ENCODE data around the gene NR2F1. TPM values are rescaled to one million over a fixed set of nuclear protein-coding genes. Genes with fewer than 3 reads are reported as not detected.

Gene NR2F1
- total and polyA plus RNA-seq, 7 donors, result 0.39 to 1.4 (median 1.2) TPM

DNA sequence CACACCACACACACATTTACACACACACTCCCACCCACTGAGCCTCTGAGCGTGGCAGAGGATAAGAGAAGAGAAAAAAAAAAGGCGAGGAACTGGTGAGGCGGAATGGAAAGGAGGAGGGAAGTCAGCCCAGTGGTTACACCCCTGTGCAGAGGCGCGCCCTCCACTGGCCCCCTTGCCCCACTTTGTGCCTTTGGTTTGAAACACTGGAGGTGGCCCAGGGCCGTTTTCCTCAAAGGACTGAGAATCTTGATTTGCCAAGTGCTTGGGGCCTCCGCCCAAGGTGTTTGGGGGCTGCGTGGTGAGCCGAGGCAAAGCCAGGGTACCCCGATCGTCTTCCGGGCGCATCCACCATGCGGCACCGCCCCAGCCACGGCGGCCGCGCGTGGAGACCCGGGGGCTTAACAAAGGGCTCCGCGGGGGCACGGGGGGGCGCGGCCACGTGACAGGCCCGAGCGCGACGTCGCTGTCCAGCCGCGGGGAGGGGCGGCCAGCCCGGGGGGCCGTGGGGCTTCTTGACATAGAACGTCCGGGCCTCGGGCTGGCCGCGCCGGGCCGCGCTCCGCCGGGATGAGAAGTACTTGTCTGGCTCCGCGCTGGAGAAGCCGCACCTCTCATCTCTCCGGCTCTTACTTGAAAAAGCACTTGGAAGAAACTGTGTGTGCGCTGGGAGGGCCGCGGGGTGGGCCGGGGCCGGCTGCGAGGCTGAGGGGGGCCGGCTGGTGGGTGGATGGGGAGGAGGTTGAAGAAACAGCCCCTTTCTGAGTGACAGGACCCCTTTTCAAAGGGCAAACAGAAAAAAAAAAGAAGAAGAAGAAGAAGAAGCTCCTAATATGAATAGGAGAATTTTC, 21.0 kb downstream of the NR2F1 start:
- peaks cover 3 to 99% (median 18%) of the 10 kb centered on the region in 3 donors for H3K27me3 ChIP-seq (ENCODE audit: insufficient read depth in 3 of 3, low read length in 2 of 3)
- H3K27ac ChIP-seq, result no peak overlapping the region
- WGBS, 3 donors, result 11 to 13% (median 12%) methylated on average over 50 to 58 of the region's 58 CpGs
- no peaks in the 10 kb centered on the region for H3K36me3 ChIP-seq (ENCODE audit: insufficient read depth in 1 of 2, low read depth in 1 of 2)
- H3K4me3 ChIP-seq, result peak overlapping the region; percentile 48
- intact Hi-C loops (cut with DNase I), result no loop called here
- no peaks in the 10 kb centered on the region for H3K9me3 ChIP-seq
- no peak for ATAC-seq
- TF ChIP-seq, protein P1, sequence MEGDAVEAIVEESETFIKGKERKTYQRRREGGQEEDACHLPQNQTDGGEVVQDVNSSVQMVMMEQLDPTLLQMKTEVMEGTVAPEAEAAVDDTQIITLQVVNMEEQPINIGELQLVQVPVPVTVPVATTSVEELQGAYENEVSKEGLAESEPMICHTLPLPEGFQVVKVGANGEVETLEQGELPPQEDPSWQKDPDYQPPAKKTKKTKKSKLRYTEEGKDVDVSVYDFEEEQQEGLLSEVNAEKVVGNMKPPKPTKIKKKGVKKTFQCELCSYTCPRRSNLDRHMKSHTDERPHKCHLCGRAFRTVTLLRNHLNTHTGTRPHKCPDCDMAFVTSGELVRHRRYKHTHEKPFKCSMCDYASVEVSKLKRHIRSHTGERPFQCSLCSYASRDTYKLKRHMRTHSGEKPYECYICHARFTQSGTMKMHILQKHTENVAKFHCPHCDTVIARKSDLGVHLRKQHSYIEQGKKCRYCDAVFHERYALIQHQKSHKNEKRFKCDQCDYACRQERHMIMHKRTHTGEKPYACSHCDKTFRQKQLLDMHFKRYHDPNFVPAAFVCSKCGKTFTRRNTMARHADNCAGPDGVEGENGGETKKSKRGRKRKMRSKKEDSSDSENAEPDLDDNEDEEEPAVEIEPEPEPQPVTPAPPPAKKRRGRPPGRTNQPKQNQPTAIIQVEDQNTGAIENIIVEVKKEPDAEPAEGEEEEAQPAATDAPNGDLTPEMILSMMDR (IDR thresholded peaks at IDR 0.05), result no peak
- peak in 1 of 2 donors; percentile 53 for DNase-seq
- peaks cover 8% of the 10 kb centered on the region for H3K4me1 ChIP-seq

DNA sequence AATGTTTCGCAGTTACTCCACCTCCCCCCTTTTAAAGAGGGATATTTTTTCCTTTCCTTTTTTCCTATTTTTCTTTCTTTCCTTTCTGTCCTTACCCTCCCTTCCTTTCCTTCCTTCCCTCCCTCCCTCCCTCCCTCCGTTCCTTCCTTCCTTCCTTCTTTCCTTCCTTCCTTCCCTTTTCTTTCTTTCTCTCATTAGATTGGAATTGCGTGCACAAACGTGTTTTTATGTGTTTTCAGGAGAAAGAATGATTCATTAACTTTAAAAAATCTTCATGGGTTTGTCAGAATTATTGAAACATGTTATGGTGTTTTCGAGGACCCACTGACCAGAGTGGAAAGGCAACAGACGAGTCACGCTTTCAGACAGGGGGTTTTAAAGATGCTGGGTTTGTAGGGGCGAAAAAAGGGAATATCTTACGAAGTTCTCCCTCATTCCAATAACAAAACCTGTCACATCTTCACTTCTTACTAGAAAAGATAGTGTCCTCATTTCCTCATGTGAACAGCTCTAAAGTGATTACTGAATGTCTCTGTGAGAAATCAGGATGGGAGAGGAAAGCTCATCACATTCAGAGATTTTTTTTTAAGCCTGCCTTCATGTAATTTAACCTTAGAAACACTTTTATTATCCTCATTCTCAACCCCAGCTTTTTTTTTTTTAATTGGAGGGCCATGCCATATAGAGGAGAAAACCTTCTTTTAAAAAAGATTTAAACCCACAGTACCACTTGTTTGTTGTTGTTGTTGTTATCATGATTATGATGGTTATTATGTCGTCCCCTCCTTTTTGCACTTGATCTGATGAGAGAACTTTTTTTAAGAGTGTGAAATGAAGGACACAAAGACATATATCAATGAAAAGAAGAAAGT, 21.9 kb downstream of the NR2F1 start:
- ATAC-seq (no peak), DNase-seq (no peak)
- Histone ChIP-seq H3K27me3 (ENCODE audit: insufficient read depth in 3 of 3, low read length in 2 of 3) (peaks cover 3 to 99% (median 20%) of the 10 kb centered on the region in 3 donors), H3K36me3 (ENCODE audit: insufficient read depth in 1 of 2, low read depth in 1 of 2) (no peaks in the 10 kb centered on the region), H3K27ac (no peak overlapping the region), H3K9me3 (no peaks in the 10 kb centered on the region), H3K4me3 (no peak overlapping the region), H3K4me1 (peaks cover 8% of the 10 kb centered on the region)
- WGBS, 3 donors, result 40 to 57% (median 52%) methylated on average over 10 of the region's 10 CpGs
- TF ChIP-seq, protein P1 (IDR thresholded peaks at IDR 0.05), result no peak
- intact Hi-C loops (cut with DNase I), result loop anchor here in 1 of 2 donors (5.0 kb wide), 1 partner anchor 197 kb away; no protein-coding TSS in a partner anchor

DNA sequence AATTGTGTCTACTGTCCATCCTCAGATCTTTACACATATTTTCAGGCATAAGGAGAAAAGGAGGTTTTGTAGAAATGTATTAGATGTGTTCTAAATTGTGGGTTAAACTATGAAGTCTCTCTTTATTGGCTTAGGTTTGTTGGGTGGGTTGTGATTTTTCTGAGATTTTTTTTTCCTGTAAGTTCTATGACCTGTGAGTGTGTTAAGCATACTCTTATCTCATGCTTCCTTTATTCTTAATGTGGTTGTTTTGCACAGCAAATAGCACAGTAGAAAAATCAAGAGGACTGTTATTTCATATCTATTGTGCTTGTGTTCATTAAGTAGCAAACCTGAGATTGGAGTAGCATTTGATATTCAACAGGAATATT, 23.3 kb downstream of the NR2F1 start:
- ATAC-seq (no peak), DNase-seq (no peak)
- H3K27ac ChIP-seq, result no peak overlapping the region
- TF ChIP-seq, protein P1 (IDR thresholded peaks at IDR 0.05), result no peak
- no peaks in the 10 kb centered on the region for H3K9me3 ChIP-seq
- intact Hi-C loops (cut with DNase I), result loop anchor here in 1 of 2 donors (5.0 kb wide), 1 partner anchor 196 kb away; no protein-coding TSS in a partner anchor
- H3K4me3 ChIP-seq, result no peak overlapping the region
- H3K36me3 ChIP-seq (ENCODE audit: insufficient read depth in 1 of 2, low read depth in 1 of 2), result no peaks in the 10 kb centered on the region
- peaks cover 8% of the 10 kb centered on the region for H3K4me1 ChIP-seq
- peaks cover 3 to 99% (median 26%) of the 10 kb centered on the region in 3 donors for H3K27me3 ChIP-seq (ENCODE audit: insufficient read depth in 3 of 3, low read length in 2 of 3)

DNA sequence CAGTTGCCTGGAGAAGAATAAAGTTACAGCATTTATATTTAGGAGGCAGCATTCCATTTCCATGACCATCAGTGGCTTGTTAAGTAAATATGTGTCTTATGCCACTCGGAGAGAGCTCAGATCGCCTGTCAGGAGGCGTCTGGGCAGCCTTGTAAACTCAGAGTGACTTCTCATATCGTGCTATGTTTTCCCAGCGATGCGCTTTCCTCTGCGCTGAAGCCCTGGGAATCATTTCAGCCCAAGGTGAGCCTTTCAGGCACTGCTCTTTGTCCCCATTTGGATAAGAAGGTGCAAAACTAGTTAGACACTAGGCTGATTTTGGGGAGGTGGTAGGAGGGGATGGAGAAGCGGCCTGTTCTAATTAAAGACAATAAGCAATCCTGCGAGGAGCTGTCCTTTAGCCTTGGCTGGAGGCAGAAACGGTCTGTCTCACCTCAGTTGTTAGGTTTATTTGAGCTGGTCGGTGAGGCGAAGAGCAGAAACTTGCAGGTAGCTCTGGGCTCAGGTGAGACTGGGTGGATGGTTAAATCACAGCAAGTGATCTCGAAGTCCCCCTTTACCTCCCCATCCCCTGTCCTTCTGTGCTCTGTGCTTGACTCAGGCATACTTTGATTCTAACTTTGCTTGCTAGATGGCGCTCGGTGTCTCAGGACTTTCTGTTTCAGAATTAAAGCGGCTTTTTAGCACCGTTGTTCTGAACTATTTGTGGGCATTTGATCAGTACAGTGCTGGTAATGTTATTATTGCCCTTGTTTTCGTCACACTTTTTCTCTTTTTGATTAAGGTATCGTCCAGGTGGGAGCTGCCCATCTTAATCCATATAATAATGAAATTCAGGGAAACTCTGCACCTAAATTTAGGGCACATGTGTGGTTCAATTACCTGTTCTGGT, 24.6 kb downstream of the NR2F1 start:
- intact Hi-C loops (cut with DNase I), result loop anchor here in 1 of 2 donors (5.0 kb wide), 1 partner anchor 195 kb away; no protein-coding TSS in a partner anchor
- H3K27me3 ChIP-seq (ENCODE audit: insufficient read depth in 3 of 3, low read length in 2 of 3), result peaks cover 7 to 97% (median 26%) of the 10 kb centered on the region in 3 donors
- no peaks in the 10 kb centered on the region for H3K9me3 ChIP-seq
- TF ChIP-seq, protein P1 (IDR thresholded peaks at IDR 0.05), result peak; percentile 42
- peak in 3 of 4 donors; percentile 64 to 81 (median 74) for ATAC-seq
- H3K4me1 ChIP-seq, result peaks cover 9% of the 10 kb centered on the region
- no peak for DNase-seq
- H3K36me3 ChIP-seq (ENCODE audit: insufficient read depth in 1 of 2, low read depth in 1 of 2), result no peaks in the 10 kb centered on the region
- WGBS, 3 donors, result 10 to 12% (median 12%) methylated on average over 19 of the region's 19 CpGs
- H3K4me3 ChIP-seq, result peak overlapping the region; percentile 37
- no peak overlapping the region for H3K27ac ChIP-seq

Data from psoas muscle (tissue), 8 donors.